HG03060 (cell line): Measurements from ENCODE around the gene SLC13A2.
"Not testable (repeated sequence)": the region's sequence is repeated elsewhere in the genome, so short reads cannot be mapped to it uniquely, and the experiment has no call there.

ENCODE experiments used
- ATAC-seq: cut with Tn5 transposase; IDR thresholded peaks from one replicate; pipeline ENCODE4 v1.9.1; 2021; ENCODE audit warnings: low read depth, moderate number of reproducible peaks; ENCODE audit not compliant: unreplicated experiment

SLC13A2 gene

DNA sequence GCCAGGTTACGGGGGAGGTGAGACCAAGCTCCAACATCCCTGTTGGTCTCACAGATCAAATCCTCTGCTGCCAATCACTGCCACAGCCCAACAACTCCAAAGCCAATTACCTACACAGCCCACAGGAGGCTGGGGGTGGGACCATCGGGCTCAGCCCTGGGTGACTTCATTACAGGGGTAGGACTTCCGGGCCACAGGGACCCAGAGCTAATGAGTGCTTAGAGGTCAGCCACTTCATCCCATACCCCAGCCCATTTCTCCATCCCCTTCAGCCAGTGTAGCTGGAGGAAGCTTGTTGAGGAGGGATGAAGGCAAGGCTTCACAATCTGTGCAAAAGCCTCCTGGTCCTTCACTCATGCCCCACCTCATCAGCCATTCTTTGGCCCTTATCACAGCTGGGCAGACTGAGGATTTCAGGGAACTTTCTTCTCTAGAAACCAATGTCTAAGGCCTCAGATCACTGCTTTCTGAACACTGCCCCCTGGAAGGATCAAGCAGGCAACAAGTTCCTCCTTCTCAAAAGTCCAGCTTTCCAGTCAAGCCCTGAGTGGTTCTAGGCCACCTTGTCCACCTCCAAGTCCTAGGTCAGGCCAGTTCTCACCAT, 38.5 kb downstream of the SLC13A2 start:
- no peak for ATAC-seq

DNA sequence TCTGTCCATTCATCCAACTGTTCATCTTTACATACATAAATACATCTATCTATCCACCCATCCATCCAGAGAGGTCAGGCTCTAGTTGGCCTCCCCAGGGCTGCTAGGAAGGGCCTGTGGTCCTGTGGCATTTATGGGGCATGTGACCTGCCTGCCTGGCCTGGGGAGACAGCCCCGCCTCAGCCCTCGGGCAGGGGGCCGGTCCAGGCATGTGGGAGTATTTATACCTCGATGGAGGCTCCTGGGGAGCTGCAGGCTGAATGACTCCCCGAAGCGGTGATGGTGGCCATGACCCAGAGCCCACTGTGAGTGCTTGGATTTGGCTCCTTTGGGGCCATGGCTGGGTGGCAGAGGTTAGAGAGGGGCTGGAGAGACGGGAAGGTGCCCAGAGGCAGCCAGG, 40.0 kb downstream of the SLC13A2 start:
- no peak for ATAC-seq

DNA sequence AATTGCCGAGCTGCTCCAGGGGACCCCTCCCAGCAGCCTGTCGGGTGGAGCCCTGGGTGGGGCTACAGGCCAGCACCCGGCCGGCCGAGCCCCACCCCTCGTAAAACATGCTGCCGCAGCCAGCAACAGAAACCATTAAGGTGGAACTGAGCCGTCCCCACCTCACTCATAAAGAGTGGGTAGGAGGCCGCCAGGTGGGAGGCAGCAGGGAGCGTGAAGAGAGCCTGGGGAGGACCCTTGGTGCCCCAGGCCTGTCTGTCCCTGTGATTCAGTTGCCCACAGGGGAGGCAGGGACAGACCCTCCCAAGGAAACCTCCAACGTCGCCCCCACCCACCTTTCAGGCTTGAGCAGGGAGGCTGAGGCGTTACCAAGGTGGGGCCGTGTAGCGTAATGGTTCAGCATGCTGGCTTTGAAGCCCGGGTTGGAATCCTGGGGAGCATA, 41.1 kb downstream of the SLC13A2 start:
- ATAC-seq = no peak

DNA sequence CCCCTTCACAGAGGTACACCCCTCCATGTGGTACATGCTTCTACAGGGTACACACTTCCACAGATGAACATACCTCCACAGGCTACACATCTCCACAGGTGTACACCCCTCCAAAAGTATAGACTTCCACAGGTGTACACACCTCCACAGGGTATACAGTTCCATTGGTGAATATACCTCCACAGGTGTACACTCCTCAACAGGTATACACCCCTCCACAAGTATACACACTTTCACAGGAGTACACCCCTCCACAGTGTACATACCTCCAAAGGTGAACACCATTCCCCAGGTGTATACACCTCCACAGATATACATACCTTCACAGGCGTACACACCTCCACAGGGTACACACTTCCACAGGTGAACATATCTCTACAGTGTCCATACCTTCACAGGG, 42.1 kb downstream of the SLC13A2 start:
- no peak for ATAC-seq

DNA sequence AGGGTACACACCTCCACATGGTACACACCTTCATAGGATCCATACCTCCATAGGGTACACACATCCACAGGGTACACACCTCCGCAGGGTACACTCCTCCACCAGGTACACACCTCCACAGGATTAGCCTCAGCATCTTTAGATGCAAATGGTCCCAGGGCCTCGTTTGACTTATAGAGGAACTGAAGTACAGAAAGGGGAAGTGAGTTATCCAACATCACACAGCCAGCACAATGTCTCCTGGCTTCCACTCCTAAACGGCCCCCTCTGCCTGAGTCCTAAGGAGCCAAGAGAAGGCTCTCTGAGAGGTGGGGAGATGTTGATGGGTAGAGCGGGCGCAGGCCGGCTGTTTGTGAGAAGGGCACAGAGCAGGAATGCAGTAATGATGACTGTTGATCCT, 44.7 kb downstream of the SLC13A2 start:
- no peak for ATAC-seq

DNA sequence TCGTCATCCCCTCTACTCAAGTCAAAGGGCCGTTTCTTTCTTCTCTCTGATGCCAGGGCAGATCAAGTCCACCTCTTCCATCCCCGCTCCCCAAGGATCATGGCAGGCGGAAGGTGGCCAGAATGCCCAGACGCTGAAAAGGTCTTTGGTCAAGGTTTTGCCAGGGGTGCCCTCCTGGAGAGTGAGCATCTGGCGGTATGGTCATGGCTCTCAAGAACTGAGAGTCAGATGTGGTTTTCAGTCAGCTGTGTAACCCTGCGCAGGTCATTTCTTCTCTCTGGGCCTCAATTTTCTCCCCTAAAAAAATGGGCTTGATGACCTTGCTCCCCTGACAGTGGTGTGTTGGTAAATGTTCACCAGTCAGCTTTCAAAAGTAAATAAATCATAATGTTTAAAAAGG, 45.1 kb downstream of the SLC13A2 start:
- no peak for ATAC-seq

DNA sequence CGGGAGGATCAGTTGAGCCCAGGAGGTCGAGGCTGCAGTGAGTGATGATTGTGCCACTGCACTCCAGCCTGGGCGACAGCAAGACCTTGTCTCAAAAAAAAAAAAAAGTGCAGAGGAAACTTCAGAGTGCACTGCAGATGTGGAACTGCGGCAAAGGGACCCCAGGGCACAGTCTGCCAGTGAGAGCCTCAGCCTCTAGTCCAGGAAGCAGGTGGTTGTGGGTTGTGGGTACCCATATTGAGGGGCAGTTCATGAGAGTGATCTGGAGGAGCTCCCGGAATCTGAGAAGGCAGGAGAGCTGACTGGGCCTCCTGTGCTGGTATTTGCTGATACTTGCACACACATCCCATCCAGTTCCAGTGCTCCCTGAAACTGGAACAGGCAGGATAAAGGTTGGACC, 45.8 kb downstream of the SLC13A2 start:
- ATAC-seq = no peak

DNA sequence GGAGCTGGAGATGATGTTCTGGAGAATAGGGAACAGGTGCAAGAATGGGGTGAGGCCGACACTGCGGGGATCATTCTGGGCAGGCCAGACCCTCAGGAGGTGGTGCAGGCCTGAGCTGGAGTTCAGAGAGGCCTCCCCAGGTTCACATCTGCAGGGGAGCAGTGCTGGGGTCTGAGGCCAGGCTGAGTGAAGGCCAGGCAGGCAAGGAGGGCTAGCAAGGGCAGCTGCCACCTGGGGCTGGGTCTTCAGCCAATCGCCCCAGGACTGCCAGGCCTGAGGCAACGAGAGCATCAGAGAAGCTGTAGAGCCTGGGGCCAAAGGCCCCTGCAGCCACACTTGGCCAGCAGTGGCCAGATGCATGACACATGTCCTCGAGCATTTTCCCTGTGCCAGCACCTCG, 47.2 kb downstream of the SLC13A2 start:
- ATAC-seq = no peak

DNA sequence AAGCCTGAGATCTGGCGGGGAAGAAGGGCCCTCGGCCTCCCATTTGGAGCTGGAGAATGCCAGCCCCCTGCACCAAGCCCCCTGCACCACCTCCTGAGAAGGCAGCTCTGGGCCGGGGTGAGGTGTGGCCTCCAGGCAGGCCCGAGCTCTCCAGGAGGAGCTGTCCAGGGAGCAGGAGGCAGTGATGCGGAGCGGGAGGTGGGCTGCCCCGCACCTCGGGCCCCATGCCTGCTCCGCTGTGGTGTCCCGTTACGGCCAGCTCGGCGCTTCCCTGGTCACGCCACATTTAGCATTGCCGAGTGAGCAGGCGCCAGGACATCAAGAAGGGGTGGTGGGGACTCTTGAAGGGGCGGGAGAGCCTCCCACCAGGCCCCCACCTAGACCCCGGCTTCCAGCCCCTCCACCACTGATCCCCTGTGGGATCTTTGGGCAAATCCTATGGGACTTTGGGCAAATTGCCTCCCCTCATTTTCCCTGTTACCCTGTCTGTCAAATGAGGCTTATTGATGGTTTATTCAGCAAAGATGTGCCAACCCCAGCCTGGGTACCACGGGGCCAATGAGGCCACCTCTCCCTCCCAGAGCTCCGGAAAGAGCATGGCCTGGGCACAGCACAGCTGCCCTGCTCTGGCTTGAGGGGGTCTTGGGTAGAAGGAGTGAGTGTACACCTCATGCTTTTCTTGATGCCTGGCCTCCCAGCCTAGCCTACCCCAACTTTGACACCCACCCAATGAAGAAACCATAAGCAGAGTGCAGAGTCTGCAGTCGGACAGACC, 48.1 kb downstream of the SLC13A2 start:
- no peak for ATAC-seq

DNA sequence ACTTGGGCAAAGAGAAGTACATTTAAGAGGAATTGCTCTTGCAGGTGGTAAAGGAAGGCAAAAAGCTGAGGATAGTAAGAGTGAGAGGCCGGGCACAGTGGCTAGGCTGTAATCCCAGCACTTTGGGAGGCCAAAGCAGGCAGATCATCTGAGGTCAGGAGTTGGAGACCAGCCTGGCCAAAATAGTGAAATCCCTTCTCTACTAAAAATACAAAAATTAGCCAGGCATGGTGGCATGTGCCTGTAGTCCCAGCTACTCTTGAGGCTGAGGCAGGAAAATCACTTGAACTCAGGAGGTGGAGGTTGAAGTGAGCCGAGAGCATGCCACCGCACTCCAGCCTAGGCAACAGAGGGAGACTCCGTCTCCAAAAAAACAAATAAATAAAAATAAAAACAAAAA, 48.8 kb downstream of the SLC13A2 start:
- ATAC-seq = not testable (repeated sequence)

DNA sequence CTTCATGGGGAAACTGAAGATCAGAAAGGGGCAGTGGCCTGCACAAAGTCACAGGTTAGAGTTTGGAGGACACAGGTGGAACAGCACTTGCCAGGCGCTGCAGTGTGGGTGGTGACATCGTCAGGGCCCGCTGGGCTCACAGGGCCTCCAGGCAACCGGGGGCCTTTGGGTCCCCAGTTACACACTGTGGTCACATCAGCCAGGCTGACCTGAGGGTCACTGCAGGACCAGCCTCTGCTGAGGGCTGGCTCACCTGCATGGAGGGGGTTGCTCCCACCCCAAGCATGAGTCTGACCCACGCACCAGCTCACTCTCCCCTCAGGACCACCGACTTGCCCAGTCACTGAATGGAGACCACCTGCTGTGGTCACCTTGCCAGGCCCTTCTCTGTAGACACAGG, 49.7 kb downstream of the SLC13A2 start:
- ATAC-seq = no peak

DNA sequence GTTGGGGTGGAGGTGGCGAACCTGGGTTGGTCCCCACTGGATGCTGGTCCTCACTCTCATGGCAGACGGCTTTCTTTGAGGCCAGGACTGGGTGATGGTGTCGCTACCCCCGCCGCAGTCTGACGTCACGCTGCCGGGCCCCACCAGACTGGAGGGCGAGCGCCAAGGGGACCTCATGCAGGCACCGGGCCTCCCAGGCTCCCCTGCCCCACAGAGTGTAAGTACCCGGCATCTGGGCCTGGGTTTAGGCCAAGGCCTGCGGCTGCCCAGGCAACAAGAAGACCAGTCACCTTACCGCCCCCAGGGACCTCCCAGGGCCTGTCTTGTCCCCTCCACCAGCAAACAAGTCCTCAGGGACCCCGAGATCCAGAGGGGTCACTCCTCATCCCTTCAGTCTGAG, 50.4 kb downstream of the SLC13A2 start:
- ATAC-seq = no peak

DNA sequence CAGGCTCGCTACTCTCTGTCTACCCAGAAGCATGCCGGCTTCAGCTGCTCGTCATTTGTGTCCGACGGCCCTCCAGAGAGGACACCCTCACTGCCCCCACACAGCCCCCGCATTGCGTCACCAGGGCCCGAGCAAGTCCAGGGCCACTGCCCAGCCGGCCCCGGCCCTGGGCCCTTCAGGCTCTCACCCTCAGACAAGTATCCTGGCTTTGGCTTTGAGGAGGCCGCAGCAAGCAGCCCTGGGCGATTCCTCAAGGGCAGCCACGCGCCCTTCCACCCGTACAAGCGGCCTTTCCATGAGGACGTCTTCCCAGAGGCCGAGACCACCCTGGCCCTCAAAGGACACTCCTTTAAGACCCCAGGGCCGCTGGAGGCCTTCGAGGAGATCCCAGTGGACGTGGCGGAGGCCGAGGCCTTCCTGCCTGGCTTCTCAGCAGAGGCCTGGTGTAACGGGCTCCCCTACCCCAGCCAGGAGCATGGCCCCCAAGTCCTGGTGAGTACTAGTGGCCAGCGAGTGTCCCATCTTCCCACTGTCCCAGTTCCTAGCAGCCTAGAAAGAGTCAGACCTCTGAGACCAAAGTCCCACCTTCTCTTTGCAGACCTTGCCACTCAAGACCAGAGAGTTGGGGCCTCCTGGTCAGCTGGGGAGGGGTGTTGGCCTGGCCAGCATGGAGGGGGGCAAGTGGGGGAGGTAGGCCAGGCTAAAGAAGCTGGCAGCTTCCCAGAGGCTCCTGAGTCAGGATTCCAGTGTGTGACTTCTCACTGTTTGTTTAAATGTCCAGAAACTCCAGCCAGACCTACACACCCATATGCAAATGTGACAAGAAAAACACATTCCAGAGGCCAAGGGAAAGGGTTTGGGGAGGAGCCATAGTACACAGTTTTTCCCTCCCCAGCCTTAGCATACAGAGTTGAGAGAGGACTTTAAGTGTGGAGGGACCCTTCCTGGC, 51.3 kb downstream of the SLC13A2 start:
- ATAC-seq = no peak

DNA sequence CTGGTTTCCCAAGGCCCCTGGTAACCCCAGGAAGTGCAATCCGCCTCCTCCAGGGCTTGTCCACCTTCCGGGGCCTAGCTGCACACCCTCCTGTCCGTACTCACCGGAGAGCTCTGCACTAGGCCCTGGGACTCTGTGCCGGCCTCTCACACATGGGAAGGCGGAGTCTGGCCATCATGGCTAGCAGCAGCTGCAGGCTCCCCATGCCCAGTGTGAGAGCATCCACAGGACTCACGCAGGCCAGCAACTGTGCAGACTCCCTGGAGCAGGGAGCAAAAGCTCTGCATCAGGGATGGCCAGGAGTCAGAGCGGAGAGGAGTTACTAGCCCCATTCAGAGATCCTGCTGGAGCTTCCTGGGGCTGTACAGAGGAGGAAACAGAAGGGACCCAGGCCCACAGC, 52.9 kb downstream of the SLC13A2 start:
- ATAC-seq = no peak

DNA sequence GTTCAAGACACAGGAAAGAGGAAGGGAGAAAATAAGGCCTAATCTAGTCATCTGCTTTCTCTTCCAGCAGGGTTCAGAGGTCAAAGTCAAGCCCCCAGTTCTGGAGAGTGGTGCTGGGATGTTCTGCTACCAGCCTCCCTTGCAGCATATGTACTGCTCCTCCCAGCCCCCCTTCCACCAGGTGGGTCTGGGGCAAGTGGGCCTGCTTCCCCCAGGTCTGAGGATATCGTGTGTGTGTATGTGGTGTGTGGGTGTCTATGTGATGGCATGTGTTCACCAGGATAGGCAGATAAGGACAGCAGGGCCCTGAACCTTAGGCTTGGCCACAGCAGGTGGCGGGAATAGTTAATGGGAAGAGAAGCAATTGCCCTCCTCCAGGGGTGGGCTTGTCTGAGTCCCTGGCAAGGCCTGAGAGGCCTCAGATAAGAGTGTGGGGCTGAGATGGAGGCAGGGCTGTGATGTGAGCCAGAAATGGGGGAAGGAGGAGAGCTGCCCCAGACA, 53.8 kb downstream of the SLC13A2 start:
- ATAC-seq = no peak

DNA sequence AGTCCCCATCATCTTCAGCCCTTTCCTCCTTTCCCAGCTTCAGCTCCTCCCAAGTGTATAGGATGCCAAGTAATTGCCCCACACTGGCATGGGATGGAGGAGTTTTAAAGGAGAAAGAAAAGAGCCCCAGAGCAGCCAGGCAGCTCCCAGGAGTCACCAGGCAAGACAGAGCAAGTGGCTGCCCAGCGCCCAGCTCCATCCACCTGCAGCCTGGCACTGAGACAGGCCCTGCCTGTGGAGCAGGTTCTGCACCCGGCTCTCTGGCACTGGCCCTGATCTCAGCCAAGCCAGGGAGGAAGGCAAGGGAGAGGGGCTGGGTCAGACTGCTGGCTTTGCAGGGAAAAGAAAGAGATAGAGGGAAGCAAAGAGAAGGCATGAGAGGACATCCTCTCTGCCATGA, 54.4 kb downstream of the SLC13A2 start:
- ATAC-seq = no peak

DNA sequence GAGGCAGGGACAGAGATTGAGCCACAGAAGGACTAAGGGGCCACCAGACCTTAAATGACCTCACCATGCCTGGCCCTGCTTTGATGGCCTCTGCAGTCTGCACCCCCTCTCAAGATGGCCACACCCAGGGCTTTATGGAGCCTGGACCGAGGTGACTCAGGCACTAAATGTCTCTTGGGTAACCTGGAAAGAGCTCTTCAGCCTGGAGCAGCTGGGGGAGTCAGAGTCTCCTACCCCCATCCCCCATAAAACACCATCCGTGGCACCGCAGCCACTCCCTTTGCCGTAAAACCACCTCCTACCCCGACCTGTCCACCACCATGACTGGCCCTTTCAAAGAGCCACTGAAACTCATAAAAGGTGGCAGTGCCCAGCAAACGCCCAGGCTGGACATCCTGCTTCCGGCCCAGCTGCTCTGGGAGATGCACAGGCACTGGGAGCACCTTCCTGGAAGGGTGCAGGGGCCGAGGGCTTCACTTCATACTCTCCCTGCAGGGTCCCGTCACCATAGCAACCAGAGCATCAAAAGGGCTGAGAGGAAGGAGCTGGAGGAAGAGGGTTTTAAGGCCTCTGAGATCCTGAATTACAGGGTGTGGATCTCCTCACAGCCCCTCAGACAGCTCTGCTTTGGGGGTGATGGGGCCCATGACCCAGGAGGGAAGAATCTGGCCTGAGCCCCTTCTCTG, 55.0 kb downstream of the SLC13A2 start:
- ATAC-seq = no peak

DNA sequence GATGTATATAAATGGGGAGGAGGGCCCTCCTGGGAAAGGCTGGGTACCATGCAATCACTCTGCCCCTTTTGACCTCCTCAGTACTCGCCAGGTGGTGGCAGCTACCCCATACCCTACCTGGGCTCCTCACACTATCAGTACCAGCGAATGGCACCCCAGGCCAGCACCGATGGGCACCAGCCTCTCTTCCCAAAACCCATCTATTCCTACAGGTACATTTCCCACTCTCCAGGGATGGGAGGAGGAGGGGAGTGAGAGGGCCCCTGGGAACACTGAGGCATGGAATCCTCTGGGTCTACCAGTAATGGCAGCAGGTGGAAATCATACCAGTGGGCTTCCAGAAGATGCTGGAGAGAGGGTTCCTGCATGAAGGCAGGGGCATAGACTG, 55.6 kb downstream of the SLC13A2 start:
- no peak for ATAC-seq

DNA sequence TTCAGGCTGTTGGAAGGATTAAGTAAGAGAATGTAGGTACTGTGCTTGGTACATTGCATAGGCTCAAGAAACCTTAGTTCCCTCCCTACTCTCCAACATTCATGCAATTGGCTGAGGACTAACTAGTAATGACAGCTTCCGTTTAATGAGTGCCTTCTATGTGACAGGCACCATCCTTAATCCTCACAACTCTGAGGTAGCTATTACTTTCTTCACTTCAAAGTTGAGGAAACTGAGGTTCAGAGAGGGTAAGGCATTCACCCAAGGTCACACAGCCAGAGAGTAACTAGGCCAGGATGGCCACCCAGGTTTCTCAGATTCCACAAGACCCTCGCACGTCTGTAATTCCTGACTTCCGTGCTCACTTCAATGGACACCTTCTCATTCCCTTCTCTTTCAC, 56.8 kb downstream of the SLC13A2 start:
- no peak for ATAC-seq

DNA sequence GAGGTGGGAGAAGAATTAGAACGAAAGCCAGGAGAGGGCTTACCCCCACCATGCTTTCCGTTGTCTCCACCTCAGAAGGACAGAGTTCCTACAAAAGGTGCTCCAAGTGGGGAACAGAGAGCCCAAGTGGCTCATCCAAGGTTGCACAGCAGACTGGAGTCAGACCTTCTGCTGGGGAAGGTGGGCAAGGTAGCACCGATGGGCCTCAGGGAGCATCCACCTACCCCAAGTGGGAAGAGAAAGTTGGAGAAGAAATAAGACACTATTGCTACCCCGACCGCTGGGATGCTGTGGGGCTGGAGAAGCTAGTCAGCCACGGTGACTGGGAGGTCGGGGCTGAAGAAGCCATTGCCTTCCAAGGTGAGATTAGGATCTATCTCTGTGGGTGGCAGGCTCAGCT, 57.5 kb downstream of the SLC13A2 start:
- no peak for ATAC-seq
